MV-4-11 (cell line): ENCODE results near the gene PCMTD2.
"Not testable (repeated sequence)": the region's sequence is repeated elsewhere in the genome, so short reads cannot be mapped to it uniquely, and the experiment has no call there.

Source experiments
- DNase-seq: peaks from one replicate; lab custom pipeline; 2025; lab: John Stamatoyannopoulos, UW

Gene PCMTD2

DNA sequence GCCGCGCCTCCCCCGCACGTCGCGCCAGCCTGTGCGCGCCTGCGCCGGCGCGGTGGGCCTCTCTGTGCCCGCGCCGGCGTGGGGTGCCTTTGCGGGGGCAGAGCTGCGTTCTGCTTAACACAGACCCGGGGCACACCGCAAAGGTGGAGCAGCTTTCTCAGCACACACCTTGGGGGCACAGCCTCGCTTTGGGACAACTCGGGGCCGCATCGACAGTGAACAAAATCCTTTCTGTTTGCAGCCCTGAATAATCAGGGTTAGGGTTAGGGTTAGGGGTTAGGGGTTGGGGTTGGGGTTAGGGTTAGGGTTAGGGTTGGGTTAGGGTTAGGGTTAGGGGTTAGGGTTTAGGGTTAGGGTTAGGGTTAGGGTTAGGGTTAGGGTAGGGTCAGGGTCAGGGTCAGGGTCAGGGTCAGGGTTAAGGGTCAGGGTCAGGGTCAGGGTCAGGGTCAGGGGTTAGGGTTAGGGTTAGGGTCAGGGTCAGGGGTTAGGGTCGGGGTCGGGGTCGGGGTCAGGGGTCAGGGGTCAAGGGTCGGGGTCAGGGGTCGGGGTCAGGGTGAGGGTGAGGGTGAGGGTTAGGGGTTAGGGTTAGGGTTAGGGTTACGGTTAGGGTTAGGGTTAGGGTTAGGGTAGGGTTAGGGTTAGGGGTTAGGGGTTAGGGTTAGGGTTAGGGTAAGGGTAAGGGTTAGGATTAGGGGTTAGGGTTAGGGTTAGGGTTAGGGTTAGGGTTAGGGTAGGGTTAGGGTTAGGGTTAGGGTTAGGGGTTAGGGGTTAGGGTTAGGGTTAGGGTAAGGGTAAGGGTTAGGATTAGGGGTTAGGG is 31.1 kb downstream of the PCMTD2 start:
- not testable (repeated sequence) for DNase-seq

DNA sequence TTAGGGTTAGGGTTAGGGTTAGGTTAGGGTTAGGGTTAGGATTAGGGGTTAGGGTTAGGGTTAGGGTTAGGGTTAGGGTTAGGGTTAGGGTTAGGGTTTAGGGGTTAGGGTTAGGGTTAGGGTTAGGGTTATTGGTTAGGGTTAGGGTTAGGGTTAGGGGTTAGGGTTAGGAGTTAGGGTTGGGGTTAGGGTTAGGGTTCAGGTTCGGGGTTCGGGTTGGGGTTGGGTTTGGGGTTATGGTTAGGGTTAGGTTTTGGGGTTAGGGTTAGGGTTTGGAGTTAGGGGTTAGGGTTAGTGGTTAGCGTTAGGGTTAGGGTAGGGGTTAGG is 31.7 kb downstream of the PCMTD2 start:
- not testable (repeated sequence) for DNase-seq

DNA sequence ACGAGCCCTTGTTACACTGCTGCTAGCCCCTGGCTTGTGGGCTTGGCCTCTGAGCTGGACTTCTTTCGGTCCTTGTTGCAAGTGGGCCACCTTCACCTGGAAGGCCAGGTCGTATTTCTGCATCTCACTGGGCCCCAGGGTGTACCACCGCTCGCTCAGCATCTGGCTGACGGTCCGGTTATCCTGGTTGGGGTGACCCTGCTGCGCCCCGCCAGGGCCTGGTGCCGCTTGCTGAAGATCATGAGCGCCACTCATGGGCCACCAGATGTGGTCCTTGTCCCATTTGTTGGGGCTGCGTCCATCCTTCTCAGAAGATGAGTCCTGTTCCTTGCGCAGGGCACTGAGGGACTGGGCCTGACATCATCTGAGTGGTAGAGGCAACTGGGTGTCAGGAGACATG is 36.6 kb downstream of the PCMTD2 start:
- not testable (repeated sequence) for DNase-seq

DNA sequence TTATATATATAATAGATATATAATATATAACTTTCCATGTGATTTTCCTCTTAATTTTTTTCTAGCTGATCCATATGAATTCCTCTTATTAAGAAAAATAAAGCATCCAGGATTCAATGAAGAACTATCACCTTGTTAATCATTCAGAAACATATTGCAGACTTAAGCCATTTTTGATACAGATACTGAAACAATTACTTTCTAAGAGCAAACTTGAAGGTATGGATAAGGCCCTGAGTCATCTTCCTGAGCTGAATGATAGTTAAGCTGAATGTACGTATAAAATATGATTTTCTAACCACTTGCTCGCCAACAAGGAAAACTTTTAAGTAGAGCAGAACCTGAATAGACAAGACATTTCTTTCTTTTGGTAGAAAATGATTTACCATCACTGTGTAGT is 47.5 kb downstream of the PCMTD2 start:
- DNase-seq = not testable (repeated sequence)

DNA sequence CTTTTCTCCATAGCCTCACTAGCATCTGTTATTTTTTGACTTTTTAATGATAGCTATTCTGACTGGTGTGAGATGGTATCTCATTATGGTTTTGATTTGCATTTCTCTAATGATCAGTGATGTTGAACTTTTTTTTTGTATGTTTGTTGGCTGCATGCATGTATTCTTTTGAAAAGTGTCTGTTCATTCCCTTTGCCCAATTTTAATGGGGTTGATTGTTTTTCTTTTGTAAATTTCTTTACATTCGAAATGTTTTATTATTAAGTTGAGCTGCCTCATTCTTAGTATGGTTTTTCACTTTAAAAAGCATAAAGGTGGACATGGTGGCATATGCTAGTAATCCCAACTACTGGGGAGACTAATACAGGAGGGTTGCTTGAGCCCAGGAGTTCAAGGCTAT is 58.2 kb downstream of the PCMTD2 start:
- not testable (repeated sequence) for DNase-seq

DNA sequence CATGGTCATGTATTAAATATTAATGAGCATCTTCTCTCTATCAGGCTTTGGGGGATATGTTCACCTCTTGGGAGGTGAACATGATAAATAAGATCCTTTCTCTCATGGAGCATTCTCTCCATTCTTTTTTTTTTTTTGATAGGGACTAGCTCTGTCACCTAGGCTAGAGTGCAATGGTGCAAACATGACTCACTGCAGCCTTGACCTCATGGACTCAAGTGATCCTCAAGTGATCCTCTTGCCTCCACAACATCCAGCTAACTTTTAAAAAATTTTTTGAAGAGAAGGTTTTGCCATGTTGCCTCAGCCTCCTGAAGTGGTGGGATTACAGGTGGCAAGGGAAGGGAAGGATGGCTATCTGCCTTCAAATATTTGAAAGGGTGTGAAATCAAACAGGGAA is 59.8 kb downstream of the PCMTD2 start:
- DNase-seq = not testable (repeated sequence)

DNA sequence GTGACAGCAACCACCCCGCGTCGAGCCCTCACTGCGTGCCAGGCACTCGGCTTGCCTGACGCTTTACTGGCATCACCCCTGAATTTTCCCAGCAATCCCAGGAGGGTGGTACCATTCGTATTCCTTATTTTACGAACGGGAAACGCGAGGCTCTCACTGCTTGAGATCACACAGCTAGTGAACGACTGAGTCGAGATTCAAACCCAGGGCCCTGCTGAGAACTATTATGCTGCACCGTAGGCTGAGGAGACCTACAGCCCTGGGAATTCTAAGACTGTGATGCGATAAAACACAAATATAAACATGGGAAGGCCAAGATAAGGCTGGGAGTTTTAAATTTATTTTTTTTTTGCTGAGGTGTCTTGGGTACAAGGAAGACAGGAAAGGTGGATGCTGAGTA is 60.3 kb downstream of the PCMTD2 start:
- DNase-seq = not testable (repeated sequence)

DNA sequence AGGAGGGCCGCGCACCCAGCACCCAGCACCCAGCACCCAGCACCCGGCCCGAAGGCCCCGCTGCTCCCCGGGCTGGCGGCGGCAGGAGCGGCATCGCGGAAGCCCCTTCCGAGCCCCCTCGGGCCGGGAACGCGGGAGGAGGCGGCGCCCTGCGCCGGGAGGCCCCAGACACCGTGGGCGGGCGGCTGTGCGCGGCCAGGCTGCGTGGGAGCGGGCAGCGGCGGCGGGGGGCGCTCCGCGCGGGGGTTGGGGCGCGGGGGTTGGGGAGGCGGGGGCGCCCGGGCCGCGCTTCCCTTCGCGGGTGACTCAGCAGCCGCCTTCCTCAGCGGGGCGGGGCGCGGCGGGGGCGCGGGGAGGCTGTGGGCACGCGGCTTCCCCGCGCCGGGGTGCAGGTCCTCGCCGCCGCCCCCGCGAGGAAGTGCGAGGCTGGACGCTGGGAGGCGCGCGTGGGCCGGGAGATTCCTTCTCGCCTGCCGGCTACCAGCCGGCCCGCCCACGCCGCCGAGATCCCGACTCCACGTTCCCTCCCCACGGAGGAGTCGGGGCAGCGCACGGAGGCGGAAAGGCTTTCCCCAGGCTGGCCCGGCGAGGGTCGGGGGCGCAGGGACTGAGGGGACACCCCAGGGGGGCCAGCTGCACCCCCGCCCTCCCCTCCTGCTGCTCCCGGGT is 61.0 kb downstream of the PCMTD2 start:
- not testable (repeated sequence) for DNase-seq

DNA sequence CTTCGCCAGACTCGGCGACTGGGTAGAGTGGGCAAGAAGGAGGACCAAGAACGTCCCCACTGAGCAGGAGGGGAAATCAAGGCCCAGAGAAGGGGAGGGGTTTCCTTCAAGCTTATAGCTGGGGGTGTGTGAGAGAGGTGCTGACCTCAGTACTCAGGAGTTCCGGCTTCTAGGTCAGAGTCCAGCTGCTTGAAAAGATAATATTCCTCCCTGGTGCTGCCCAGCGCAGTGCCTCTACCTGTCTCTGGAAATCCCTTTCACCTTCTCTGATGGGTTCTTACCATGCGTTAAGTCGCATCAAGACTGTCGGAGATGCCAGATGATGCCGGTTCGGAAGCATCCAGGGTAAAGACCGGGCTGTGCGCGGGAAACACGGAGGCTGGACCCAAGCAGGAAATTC is 61.8 kb downstream of the PCMTD2 start:
- DNase-seq = not testable (repeated sequence)

DNA sequence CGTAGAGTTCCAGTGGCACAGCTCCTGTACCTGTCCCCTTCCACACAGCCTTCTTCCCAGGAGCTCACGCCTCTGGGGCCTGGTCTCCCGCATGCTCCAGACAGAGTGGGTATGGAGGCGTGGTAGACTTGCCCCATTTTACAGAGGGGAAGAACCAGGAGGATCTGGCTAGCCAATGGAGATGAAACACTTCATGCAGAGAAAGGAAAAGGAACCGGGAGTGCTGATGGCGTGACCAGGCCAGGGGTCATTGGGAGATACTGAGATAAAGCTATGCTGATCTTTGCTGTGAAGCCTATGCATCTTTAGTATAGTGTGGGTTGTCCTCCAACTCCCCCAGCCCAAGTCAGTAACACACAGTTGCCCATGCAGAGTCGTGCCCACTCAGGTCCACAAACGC is 62.5 kb downstream of the PCMTD2 start:
- DNase-seq = not testable (repeated sequence)

DNA sequence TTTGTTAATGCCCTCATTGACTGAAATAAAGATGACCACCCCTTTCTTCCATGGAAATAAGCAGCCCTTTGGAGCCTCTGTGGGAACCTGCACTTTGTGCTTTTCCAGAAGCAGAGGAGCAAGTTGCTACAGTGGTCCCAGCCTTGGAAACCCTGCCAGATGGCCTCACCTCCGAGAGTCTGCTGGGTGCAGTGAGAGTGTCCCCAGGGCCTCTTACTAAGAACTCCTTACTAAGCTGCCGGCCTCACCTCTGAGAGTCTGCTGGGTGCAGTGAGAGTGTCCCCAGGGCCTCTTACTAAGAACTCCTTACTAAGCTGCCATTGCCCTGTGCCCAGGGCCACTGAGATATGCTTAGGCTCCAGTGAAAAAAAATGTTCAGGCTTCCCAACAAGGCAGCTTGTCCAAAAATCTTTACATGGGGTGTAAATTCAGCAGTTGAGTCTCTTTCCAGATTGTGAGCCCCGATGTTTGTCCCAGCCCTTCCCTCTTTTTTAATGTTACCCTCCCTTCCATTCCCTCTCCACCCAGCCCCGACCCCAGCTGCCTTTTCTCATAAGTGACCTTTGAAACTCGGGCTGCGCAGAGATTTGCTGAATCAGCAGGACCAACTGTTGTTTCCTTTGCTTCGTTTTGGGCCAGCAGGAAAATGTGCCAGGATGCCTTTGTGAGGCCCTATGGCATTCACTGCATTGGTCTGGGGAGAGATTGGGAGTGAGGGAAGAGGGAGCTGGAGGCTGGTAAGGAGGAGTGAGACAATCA is 66.7 kb downstream of the PCMTD2 start:
- DNase-seq = not testable (repeated sequence)
